Activated naive CD8-positive, alpha-beta T cell treated with anti-CD3 and anti-CD28 coated beads, Interleukin-2, amount 50 U/mL, for 16 hours (primary cell): Measurements from ENCODE around the gene LRRC7.

Source experiments
- DNase-seq: peaks from one replicate; pipeline ENCODE4 v3.0.0-alpha.2; 2020; ENCODE audit warnings: low read depth, low spot score

LRRC7 gene

GRCh38 chr1:69567652-69568420 is at the start of gene LRRC7:
Gene LRRC7 (plus strand): TSS chr1:69567922. CDS start chr1:69568640, 718 bp downstream.
- no peak for DNase-seq

GRCh38 chr1:69519006-69519405 is 48.7 kb upstream of the LRRC7 start:
- no peak for DNase-seq

- no peak for DNase-seq
Observed at GRCh38 chr1:69520326-69520725, 47.4 kb upstream of the LRRC7 start.

- no peak for DNase-seq
Observed at GRCh38 chr1:69523032-69523431, 44.7 kb upstream of the LRRC7 start.

GRCh38 chr1:69523461-69523860 is 44.3 kb upstream of the LRRC7 start:
- no peak for DNase-seq

GRCh38 chr1:69524015-69524414 is 43.7 kb upstream of the LRRC7 start:
- DNase-seq: no peak

- no peak for DNase-seq
Observed at GRCh38 chr1:69527273-69527672, 40.4 kb upstream of the LRRC7 start.

GRCh38 chr1:69528376-69528775 is 39.3 kb upstream of the LRRC7 start:
- no peak for DNase-seq

- DNase-seq: no peak
Observed at GRCh38 chr1:69533343-69533742, 34.4 kb upstream of the LRRC7 start.

GRCh38 chr1:69534829-69535228 is 32.9 kb upstream of the LRRC7 start:
- DNase-seq: no peak

- DNase-seq: no peak
Observed at GRCh38 chr1:69535490-69535889, 32.2 kb upstream of the LRRC7 start.

- DNase-seq: no peak
Observed at GRCh38 chr1:69540052-69540451, 27.7 kb upstream of the LRRC7 start.

- no peak for DNase-seq
Observed at GRCh38 chr1:69551476-69552324, 16.0 kb upstream of the LRRC7 start.

- DNase-seq: no peak
Observed at GRCh38 chr1:69553726-69554125, 14.0 kb upstream of the LRRC7 start.

GRCh38 chr1:69568421-69569174 is 876 bp downstream of the LRRC7 start:
- no peak for DNase-seq

GRCh38 chr1:69569175-69569541 is 1.4 kb downstream of the LRRC7 start:
- DNase-seq: no peak

- no peak for DNase-seq
Observed at GRCh38 chr1:69569576-69570328, 2.0 kb downstream of the LRRC7 start.

GRCh38 chr1:69570356-69570755 is 2.6 kb downstream of the LRRC7 start:
- DNase-seq: no peak

- no peak for DNase-seq
Observed at GRCh38 chr1:69572921-69573320, 5.2 kb downstream of the LRRC7 start.

- DNase-seq: no peak
Observed at GRCh38 chr1:69573911-69574310, 6.2 kb downstream of the LRRC7 start.

- DNase-seq: no peak
Observed at GRCh38 chr1:69585666-69586065, 17.9 kb downstream of the LRRC7 start.
